Naive thymus-derived CD8-positive, alpha-beta T cell (primary cell): Measurements from ENCODE around the gene LASP1. TPM values are rescaled to one million over a fixed set of nuclear protein-coding genes. Genes with fewer than 3 reads are reported as not detected.
"Not testable (repeated sequence)": the region's sequence is repeated elsewhere in the genome, so short reads cannot be mapped to it uniquely, and the experiment has no call there.

Source experiments
- ATAC-seq, 2 donors: fragments of 150-1000 bp; cut with Tn5 transposase in 1 of 2; sonication (Bioruptor Pico), chemical (Tn5 transposase) in 1 of 2; 1 replicate in 1 of 2; 2 replicates in 1 of 2; pipeline ENCODE4 v1.10.0; 2021; ENCODE audit warnings: mild to moderate bottlenecking in 2 of 2, moderate library complexity in 2 of 2
- POLR2A ChIA-PET: fragments of 350-600 bp; sonication (Branson Sonifier 250); formaldehyde crosslinking; loops from one replicate; lab custom pipeline; 2021; ENCODE audit warnings: antibody characterized with exemption; lab: Charles Lee
- DNase-seq, 10 donors: peaks; one replicate each; pipeline versions ENCODE4 v3.0.0 to v3.0.0-alpha.2; 2020 to 2022
- H3K27ac Mint-ChIP-seq, 10 donors: one replicate each; pipeline ENCODE4 v1.8.0; 2020 to 2022; ENCODE audit warnings: mild to moderate bottlenecking in 10 of 10, mixed read lengths in 10 of 10, moderate library complexity in 4 of 10, inconsistent platforms in 1 of 10
- H3K27me3 Mint-ChIP-seq, 5 donors: one replicate each; pipeline ENCODE4 v1.8.0; 2021 to 2022; ENCODE audit warnings: mixed read lengths in 5 of 5
- H3K36me3 Mint-ChIP-seq, 3 donors: one replicate each; pipeline ENCODE4 v1.8.0; 2020 to 2022; ENCODE audit warnings: mixed read lengths in 3 of 3, mild to moderate bottlenecking in 2 of 3, inconsistent platforms in 1 of 3
- H3K4me1 Mint-ChIP-seq, 4 donors: one replicate each; pipeline ENCODE4 v1.8.0; 2021 to 2022; ENCODE audit warnings: mixed read lengths in 4 of 4
- H3K4me3 Mint-ChIP-seq, 10 donors: one replicate each; pipeline ENCODE4 v1.8.0; 2020 to 2022; ENCODE audit warnings: mild to moderate bottlenecking in 10 of 10, mixed read lengths in 10 of 10, moderate library complexity in 6 of 10, inconsistent platforms in 1 of 10
- H3K9me3 Mint-ChIP-seq, 9 donors: one replicate each; pipeline ENCODE4 v1.8.0; 2020 to 2022; ENCODE audit warnings: mixed read lengths in 9 of 9, mild to moderate bottlenecking in 3 of 9, inconsistent platforms in 1 of 9, moderate library complexity in 1 of 9
- polyA plus RNA-seq, 3 donors: library from polyadenylated mRNA; unstranded; fragments of 300-500 nt; fragmentation: Illumina TruSeq; gene quantifications; one replicate each; pipeline ENCODE4 v1.2.3, GENCODE V29; 2021
- total RNA-seq, 8 experiments: library from RNA in 2 of 8; stranded (reverse) in 2 of 8; gene quantifications; one replicate each; pipeline ENCODE4 v1.2.3 and lab custom pipeline; 2021 to 2026

The LASP1 gene
- total and polyA plus RNA-seq, 5 experiments from 2014 or later: 50.1 to 107 (median 53.1) TPM

DNA sequence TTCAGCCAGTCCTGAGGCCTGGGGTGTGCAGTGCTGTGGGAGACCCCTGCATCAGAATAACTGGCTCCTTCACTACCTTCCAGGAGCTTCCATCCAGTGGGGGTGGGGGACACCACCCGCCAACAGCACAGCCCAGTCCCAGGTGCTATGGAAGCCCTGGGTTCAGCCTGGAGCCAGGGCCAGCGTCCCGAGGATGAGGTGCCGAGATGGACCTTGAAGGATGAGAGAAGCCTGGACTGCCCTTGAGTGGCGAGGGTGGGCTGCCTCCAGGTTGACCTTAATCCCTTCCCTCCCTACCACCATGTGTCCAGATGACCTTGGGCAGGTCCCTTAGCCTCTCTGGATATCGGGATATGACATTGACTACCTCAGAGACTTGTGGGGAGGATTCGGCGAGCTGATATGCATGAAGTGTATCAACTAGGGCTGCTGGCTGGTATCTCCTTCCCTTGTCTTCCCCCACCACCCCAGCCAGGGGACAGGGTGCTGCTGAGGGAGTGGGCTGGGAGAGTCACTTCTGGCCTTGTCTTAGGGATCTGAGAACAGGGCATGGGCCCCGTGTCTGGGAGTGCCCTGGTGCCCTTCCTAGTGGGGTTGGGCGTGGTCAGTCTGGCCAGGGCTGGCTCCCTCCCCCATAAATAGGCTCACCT lies 41.3 kb downstream of the LASP1 start:
- Mint-ChIP-seq H3K27ac (peak overlapping the region in 4 of 10 donors; percentile 24 to 68 (median 49)), H3K4me1 (peaks cover 17 to 70% (median 38%) of the 10 kb centered on the region in 4 donors), H3K27me3 (no peaks in the 10 kb centered on the region), H3K4me3 (no peak overlapping the region), H3K36me3 (peaks cover 0 to 61% (median 5%) of the 10 kb centered on the region in 3 donors), H3K9me3 (no peaks in the 10 kb centered on the region)
- POLR2A ChIA-PET: interaction anchor here (0.6 to 1.0 kb wide), 4 partner anchors 14 to 315 kb away, joined by 3 to 4 read pairs (median 3); partner anchors contain the start of gene LASP1NB
- no peak for DNase-seq
- ATAC-seq: no peak

DNA sequence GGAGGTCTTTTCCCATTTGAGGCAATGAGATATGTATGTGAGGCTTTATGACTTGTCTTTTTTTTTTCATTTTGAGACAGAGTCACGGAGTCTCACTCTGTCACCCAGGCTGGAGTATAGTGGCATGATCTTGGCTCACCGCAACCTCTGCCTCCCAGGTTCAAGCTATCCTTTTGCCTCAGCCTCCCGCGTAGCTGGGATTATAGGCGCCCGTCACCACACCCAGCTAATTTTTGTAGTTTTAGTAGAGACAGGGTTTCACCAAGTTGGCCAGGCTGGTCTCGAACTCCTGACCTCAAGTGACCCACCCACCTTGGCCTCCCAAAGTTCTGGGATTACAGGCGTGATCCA lies 41.8 kb downstream of the LASP1 start:
- not testable (repeated sequence) for ATAC-seq, H3K4me3 Mint-ChIP-seq, DNase-seq, H3K9me3 Mint-ChIP-seq, H3K27me3 Mint-ChIP-seq
- Mint-ChIP-seq H3K27ac (peak overlapping the region in 5 of 10 donors; percentile 68 to 90 (median 80)), H3K36me3 (peaks cover 0 to 66% (median 5%) of the 10 kb centered on the region in 3 donors), H3K4me1 (peaks cover 18 to 69% (median 37%) of the 10 kb centered on the region in 4 donors)
- POLR2A ChIA-PET: interaction anchor here (0.6 to 1.0 kb wide), 3 partner anchors 10 to 315 kb away, joined by 3 to 4 read pairs (median 3); partner anchors contain the start of gene LASP1NB

DNA sequence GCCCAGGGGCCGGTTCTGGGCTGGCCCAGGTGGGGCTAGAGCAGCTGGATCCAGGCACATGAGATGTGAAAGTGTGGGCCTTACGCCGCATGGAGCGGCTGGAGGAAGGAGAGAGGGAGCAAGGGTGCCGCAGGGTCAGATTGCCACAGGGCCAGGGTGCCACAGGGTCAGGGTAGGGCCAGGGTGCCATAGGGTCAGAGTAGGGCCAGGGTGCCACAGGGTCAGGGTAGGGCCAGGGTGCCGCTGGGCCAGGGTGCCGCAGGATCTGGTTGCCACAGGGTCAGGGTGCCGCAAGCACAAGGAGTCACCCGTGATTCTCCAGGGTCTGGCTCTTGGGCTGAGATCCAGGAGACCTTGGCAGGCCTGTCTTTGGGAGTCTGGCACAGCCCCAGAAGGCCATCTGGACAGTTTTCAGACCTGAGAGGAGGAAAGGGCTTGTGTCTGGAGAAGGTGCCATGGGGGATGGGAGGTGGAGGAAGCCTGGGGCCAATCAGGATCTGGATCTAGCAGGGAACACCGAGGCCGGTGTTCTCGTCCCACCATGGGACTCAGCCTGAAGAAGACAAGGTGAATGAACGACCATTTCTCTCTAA lies 42.5 kb downstream of the LASP1 start:
- H3K27me3 Mint-ChIP-seq: no peaks in the 10 kb centered on the region
- DNase-seq: no peak
- peaks cover 20 to 69% (median 39%) of the 10 kb centered on the region in 4 donors for H3K4me1 Mint-ChIP-seq
- no peaks in the 10 kb centered on the region for H3K9me3 Mint-ChIP-seq
- no peak overlapping the region for H3K4me3 Mint-ChIP-seq
- peaks cover 0 to 70% (median 5%) of the 10 kb centered on the region in 3 donors for H3K36me3 Mint-ChIP-seq
- POLR2A ChIA-PET: interaction anchor here (0.6 to 1.8 kb wide), 4 partner anchors 11 to 314 kb away, joined by 3 to 5 read pairs (median 4); partner anchors contain the start of gene LASP1NB
- no peak for ATAC-seq
- H3K27ac Mint-ChIP-seq: peak overlapping the region; percentile 40 to 90 (median 68)

DNA sequence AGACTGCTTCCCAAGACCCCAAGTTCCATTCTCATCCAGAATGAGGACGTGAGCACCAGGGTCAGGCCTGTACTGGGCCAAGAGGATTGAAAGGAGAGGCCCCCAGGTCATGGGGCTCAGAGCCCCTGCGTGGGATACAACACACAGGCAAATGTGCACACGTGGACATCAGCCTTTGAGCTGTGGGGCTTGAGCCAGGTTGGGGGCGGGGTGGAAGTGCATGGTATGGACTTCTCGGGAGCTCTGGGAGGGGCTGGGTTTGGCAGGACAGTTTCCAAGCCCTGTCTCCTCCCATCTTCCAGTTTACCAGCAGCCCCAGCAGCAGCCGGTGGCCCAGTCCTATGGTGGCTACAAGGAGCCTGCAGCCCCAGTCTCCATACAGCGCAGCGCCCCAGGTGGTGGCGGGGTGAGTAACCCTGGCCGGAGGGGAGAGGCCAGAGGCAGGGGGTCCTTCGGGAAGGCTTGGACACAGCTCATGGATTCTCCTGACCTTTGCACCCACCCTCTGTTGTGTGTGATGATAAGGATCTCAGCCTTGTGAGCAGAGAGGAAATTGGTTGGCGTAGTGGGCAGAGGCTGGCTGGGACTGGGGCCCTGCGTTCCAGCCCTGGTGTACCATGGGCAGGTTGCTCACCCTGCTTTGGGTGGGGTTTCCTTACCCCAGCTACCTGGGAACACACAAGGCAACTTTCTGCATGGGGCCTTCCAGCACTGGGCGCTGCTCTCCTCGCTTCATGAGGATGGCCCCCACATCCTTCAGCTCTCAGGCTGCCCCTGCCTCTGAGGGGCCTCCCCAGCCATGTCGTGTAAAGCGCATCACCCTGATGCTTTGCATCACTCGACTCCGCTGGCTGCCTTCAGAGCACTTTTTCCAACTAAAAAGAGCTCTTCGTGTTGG lies 45.1 kb downstream of the LASP1 start:
- Mint-ChIP-seq H3K4me3 (no peak overlapping the region), H3K4me1 (peaks cover 17 to 54% (median 26%) of the 10 kb centered on the region in 4 donors), H3K36me3 (peaks cover 0 to 85% (median 12%) of the 10 kb centered on the region in 3 donors), H3K27ac (peak overlapping the region in 7 of 10 donors; percentile 9 to 92 (median 74)), H3K27me3 (no peaks in the 10 kb centered on the region), H3K9me3 (no peaks in the 10 kb centered on the region)
- DNase-seq (no peak), ATAC-seq (no peak)
- POLR2A ChIA-PET: interaction anchor here (0.7 to 1.6 kb wide), 2 partner anchors 45 to 61 kb away, joined by 3 to 4 read pairs; partner anchors contain the start of genes LASP1 and RPL23

DNA sequence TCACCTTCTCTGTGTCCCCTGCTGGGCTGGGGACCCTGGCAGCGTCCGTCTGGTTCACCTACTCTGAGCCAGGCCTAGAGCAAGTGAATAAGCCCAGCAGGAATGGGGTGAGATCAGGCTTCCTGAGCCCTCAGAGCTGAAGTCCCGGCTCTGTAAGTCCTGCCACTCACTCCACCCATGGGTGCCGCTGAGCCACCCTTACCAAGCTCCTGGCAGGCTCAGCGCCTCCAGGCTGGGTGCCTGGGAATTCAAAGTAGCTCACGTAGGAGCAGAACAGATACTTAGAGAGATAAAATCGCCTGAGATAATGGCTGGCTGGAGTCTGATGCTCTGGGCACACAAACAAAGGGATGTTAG lies 45.8 kb downstream of the LASP1 start:
- H3K27ac Mint-ChIP-seq: peak overlapping the region in 4 of 10 donors; percentile 21 to 86 (median 68)
- H3K4me1 Mint-ChIP-seq: peaks cover 21 to 55% (median 27%) of the 10 kb centered on the region in 4 donors
- H3K4me3 Mint-ChIP-seq: no peak overlapping the region
- no peaks in the 10 kb centered on the region for H3K9me3 Mint-ChIP-seq
- POLR2A ChIA-PET: interaction anchor here (1.6 kb wide), 1 partner anchor 62 kb away, joined by 3 read pairs; the partner anchor contains the start of gene RPL23
- ATAC-seq (no peak), DNase-seq (no peak)
- H3K27me3 Mint-ChIP-seq: no peaks in the 10 kb centered on the region
- H3K36me3 Mint-ChIP-seq: peaks cover 0 to 84% (median 12%) of the 10 kb centered on the region in 3 donors

DNA sequence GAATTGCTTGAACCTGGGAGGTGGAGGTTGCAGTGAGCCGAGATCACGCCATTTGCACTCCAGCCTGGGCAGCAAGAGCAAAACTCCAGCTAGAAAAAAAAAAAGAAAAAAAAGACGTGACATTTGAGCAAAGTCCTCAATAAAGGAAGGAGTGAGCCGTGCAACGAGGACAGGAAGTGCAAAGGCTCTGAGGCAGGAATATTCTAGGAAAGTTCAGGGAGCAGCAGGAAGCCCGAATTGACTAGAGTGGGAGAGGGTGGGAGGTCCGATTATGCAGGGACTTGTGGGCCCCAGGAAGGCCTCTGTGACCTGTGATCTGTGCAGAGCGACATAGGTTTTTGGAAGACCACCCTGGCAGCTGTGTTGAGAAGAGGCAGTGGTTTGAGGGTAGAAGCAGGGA lies 46.9 kb downstream of the LASP1 start:
- peak overlapping the region in 9 of 10 donors; percentile 13 to 93 (median 79) for H3K27ac Mint-ChIP-seq
- POLR2A ChIA-PET: interaction anchor here (0.6 to 1.0 kb wide), 3 partner anchors 30 to 98 kb away, joined by 3 to 4 read pairs (median 3); partner anchors contain the start of gene LASP1
- no peaks in the 10 kb centered on the region for H3K27me3 Mint-ChIP-seq
- H3K4me3 Mint-ChIP-seq: no peak overlapping the region
- H3K36me3 Mint-ChIP-seq: peaks cover 0 to 81% (median 12%) of the 10 kb centered on the region in 3 donors
- ATAC-seq (no peak), DNase-seq (no peak)
- no peaks in the 10 kb centered on the region for H3K9me3 Mint-ChIP-seq
- H3K4me1 Mint-ChIP-seq: peaks cover 23 to 50% (median 30%) of the 10 kb centered on the region in 4 donors

DNA sequence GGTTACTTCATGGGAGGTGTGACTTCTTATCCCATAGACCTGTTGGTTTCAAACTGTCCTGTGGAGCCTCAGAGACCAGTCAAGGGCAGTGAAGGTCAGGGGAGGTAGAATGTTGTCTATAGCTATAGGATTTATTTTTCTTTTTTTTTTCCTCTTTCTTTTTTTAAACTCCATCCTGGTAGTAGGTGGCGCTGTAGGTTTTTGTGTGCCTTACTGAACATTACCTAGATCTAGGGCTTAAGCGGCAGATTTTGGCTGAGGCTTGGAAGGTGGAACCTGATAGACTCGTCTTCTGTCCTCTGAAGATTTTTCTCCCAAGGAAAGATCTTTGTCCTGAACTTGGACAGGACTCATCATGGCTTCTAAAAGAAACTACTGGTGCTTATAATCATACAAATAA lies 47.4 kb downstream of the LASP1 start:
- Mint-ChIP-seq H3K27ac (peak overlapping the region in 9 of 10 donors; percentile 52 to 93 (median 79)), H3K9me3 (no peaks in the 10 kb centered on the region), H3K4me3 (no peak overlapping the region), H3K4me1 (peaks cover 24 to 49% (median 32%) of the 10 kb centered on the region in 4 donors), H3K27me3 (no peaks in the 10 kb centered on the region), H3K36me3 (peaks cover 0 to 81% (median 12%) of the 10 kb centered on the region in 3 donors)
- ATAC-seq (no peak), DNase-seq (no peak)
- POLR2A ChIA-PET: interaction anchor here (1.0 kb wide), 3 partner anchors 24 to 48 kb away, joined by 3 to 4 read pairs (median 3); partner anchors contain the start of gene LASP1

DNA sequence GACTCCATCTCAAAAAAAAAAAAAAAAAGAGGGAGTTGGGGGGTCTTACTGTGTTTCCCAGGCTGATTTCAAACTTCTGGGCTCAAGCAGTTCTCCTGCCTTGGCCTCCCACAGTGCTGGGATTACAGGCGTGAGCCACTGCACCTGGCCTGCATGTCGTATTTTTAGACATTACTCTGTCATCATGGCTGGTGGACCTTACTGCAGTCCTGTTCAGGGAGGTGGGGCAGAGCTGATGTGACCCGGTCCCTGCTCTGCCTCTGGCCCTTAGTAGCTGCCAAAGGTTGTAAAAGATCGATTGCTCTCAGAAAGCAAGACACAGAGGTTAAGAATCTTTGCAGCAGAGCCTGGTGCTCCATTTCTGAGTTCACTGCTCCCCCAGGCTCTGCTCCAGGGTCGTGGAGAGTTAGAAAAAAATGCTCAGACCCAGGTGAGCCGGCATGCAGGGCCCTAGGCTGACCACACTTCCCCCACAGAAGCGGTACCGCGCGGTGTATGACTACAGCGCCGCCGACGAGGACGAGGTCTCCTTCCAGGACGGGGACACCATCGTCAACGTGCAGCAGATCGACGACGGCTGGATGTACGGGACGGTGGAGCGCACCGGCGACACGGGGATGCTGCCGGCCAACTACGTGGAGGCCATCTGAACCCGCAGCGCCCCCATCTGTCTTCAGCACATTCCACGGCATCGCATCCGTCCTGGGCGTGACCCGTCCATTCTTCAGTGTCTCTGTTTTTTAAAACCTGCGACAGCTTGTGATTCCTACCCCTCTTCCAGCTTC lies 48.5 kb downstream of the LASP1 start:
- H3K4me3 Mint-ChIP-seq: no peak overlapping the region
- H3K4me1 Mint-ChIP-seq: peaks cover 23 to 44% (median 26%) of the 10 kb centered on the region in 4 donors

DNA sequence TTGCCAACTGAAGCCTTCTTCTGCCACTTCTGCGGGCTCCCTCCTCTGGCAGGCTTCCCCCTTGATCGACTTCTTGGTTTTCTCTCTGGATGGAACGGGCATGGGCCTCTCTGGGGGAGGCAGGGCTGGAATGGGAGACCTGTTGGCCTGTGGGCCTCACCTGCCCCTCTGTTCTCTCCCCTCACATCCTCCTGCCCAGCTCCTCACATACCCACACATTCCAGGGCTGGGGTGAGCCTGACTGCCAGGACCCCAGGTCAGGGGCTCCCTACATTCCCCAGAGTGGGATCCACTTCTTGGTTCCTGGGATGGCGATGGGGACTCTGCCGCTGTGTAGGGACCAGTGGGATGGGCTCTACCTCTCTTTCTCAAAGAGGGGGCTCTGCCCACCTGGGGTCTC lies 49.1 kb downstream of the LASP1 start:
- Mint-ChIP-seq H3K4me3 (no peak overlapping the region), H3K27me3 (no peaks in the 10 kb centered on the region), H3K9me3 (no peaks in the 10 kb centered on the region), H3K27ac (peak overlapping the region in 7 of 10 donors; percentile 10 to 80 (median 40)), H3K36me3 (peaks cover 0 to 72% (median 12%) of the 10 kb centered on the region in 3 donors), H3K4me1 (peaks cover 22 to 45% (median 26%) of the 10 kb centered on the region in 4 donors)
- DNase-seq: no peak
- POLR2A ChIA-PET: interaction anchor here (0.6 to 1.3 kb wide), 4 partner anchors 13 to 68 kb away, joined by 3 to 4 read pairs (median 3); partner anchors contain the start of gene LASP1
- ATAC-seq: no peak

More for the DNA sequence above, 48.5 kb downstream of the LASP1 start:
- ATAC-seq: no peak
- Mint-ChIP-seq H3K9me3 (no peaks in the 10 kb centered on the region), H3K27me3 (no peaks in the 10 kb centered on the region), H3K36me3 (peaks cover 0 to 78% (median 12%) of the 10 kb centered on the region in 3 donors), H3K27ac (peak overlapping the region in 6 of 10 donors; percentile 8 to 80 (median 56))
- POLR2A ChIA-PET: interaction anchor here (0.6 to 1.2 kb wide), 4 partner anchors 14 to 68 kb away, joined by 3 to 4 read pairs (median 4); no protein-coding TSS in a partner anchor
- no peak for DNase-seq

DNA sequence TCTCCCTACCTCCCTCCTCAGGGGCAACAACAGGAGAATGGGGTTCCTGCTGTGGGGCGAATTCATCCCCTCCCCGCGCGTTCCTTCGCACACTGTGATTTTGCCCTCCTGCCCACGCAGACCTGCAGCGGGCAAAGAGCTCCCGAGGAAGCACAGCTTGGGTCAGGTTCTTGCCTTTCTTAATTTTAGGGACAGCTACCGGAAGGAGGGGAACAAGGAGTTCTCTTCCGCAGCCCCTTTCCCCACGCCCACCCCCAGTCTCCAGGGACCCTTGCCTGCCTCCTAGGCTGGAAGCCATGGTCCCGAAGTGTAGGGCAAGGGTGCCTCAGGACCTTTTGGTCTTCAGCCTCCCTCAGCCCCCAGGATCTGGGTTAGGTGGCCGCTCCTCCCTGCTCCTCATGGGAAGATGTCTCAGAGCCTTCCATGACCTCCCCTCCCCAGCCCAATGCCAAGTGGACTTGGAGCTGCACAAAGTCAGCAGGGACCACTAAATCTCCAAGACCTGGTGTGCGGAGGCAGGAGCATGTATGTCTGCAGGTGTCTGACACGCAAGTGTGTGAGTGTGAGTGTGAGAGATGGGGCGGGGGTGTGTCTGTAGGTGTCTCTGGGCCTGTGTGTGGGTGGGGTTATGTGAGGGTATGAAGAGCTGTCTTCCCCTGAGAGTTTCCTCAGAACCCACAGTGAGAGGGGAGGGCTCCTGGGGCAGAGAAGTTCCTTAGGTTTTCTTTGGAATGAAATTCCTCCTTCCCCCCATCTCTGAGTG lies 49.6 kb downstream of the LASP1 start:
- Mint-ChIP-seq H3K4me1 (peaks cover 18 to 40% (median 22%) of the 10 kb centered on the region in 4 donors), H3K4me3 (no peak overlapping the region), H3K27ac (peak overlapping the region in 9 of 10 donors; percentile 10 to 84 (median 73)), H3K9me3 (no peaks in the 10 kb centered on the region), H3K36me3 (peaks cover 0 to 66% (median 12%) of the 10 kb centered on the region in 3 donors), H3K27me3 (no peaks in the 10 kb centered on the region)
- ATAC-seq (no peak), DNase-seq (no peak)
- POLR2A ChIA-PET: interaction anchor here (1.2 to 1.3 kb wide), 3 partner anchors 13 to 50 kb away, joined by 3 to 4 read pairs (median 3); partner anchors contain the start of gene LASP1
